SIG-M5 treated with dmso at 0.1 percent for 504 hours (cell line): ENCODE measurements around the gene LRP5.
"Not testable (repeated sequence)": the region's sequence is repeated elsewhere in the genome, so short reads cannot be mapped to it uniquely, and the experiment has no call there.

Experiments used
- DNase-seq: peaks from one replicate; lab custom pipeline; 2025; ENCODE audit not compliant: unreplicated experiment; lab: John Stamatoyannopoulos, UW

LRP5 gene

DNA sequence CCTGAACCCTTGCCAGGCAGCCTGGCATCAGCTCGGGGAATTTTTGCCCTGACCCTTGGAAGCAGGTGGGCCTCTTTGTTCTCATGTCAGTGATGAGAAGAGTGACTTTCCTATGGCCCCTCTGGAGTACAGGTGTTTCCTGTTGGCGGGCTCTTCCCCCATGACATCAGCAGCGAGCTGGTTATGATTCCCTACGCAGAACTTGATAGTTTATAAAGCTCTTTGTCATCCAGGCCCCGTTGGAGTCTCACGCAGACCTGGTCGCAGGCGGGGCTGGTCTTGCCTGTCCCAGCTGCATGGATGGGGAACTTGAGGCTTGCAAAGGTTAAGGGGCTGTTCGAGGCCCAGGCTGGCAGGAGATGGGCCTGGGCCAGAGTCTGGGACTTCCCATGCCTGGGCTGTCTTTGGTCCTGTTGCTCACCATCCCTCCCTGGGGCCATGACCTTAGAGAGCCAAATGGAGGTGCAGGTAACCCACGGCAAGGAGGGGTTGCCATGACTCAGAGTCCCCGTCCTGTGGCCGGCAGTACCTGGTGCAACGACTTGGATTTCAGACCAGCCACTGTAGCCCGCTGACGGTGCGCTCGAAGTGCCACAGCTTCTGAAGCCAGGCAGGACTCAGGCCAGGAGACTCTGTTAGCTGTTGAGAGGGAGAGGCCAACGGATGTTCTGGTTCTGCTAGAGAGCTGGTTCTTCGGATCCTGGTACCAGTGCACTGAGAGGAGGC, 102.3 kb downstream of the LRP5 start:
- DNase-seq = no peak

DNA sequence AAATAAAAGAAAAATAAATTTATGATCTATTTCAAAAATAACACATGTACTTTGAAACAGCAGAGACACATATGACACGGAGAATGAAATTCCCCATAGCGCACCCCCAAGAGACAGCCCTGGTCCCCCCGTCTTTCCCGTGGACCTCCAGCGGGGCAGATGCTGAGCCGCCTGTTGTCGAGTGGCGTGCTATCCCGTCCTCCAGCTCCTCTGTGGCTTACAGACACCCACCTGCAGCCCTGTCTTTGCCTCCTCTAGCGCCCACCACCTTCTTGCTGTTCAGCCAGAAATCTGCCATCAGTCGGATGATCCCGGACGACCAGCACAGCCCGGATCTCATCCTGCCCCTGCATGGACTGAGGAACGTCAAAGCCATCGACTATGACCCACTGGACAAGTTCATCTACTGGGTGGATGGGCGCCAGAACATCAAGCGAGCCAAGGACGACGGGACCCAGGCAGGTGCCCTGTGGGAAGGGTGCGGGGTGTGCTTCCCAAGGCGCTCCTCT, 103.7 kb downstream of the LRP5 start:
- no peak for DNase-seq

DNA sequence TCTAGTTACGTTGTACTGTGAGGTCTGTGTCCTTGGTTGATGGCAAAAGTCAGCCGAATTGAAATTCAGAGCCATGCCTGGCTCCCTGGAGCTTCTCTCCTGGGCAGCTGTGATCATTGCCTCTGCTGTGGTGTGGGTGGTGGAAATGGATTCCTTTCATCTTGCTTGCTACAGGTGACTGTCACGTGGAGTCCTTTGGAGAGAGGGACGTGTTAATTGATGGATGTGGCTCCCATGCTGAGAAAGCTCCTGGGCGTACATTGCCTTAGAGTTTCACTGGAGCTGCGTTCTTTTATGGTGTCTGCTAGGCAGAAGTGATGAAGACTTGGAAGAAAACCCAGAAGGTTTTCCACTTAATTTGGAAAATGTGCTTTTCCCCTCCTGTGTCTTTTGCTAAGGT, 106.3 kb downstream of the LRP5 start:
- no peak for DNase-seq

DNA sequence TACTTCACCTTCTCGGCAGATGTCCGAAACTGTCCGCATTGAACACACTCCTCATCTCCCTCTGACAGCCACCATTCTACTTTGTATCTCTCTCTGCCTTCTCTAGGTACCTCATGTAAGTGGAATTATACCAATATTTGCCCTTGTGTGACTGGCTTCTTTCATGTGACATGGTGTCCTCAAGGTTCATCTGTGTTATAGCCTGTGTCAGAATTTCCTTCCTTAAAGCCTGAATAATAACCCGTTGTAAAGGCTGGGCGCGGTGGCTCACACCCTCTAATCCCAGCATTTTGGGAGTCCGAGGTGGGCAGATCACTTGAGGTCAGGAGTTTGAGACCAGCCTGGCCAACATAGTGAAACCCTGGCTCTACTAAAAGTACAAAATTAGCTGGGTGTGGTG, 107.8 kb downstream of the LRP5 start:
- DNase-seq = no peak

DNA sequence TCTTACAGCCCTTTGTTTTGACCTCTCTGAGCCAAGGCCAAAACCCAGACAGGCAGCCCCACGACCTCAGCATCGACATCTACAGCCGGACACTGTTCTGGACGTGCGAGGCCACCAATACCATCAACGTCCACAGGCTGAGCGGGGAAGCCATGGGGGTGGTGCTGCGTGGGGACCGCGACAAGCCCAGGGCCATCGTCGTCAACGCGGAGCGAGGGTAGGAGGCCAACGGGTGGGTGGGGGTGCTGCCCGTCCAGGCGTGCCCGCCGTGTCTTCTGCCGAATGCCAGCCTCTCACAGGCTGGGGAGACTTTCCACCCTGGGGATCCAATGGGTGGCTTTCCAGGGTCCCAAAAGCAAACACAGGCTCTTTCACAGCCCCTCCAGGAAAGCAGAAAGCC, 111.1 kb downstream of the LRP5 start:
- no peak for DNase-seq

DNA sequence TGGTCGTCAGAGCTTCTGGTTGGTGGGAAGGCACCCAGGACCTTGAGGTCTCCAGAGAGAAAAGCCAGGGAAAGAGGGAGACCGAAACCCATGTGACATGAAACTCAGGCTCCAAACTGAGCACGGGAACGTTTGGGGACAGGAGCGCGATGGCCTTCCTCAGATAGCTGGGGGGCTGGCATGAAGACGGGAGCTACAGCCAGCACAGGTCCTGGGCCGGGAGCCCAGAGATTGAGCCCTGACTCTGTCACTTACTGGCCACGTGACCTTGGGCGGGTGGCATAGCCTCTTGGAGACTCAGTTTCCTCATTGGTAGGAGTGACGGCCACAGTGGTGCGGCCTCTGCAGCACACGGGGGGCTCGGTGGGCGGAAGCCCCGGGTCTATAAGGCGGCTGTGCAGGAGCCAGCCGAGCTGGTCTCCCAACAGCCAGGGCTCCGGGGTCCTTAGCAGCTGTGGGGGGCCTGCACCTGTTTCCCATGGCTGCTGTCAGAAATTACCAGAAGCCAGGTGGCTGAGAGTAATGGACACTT, 111.8 kb downstream of the LRP5 start:
- no peak for DNase-seq

DNA sequence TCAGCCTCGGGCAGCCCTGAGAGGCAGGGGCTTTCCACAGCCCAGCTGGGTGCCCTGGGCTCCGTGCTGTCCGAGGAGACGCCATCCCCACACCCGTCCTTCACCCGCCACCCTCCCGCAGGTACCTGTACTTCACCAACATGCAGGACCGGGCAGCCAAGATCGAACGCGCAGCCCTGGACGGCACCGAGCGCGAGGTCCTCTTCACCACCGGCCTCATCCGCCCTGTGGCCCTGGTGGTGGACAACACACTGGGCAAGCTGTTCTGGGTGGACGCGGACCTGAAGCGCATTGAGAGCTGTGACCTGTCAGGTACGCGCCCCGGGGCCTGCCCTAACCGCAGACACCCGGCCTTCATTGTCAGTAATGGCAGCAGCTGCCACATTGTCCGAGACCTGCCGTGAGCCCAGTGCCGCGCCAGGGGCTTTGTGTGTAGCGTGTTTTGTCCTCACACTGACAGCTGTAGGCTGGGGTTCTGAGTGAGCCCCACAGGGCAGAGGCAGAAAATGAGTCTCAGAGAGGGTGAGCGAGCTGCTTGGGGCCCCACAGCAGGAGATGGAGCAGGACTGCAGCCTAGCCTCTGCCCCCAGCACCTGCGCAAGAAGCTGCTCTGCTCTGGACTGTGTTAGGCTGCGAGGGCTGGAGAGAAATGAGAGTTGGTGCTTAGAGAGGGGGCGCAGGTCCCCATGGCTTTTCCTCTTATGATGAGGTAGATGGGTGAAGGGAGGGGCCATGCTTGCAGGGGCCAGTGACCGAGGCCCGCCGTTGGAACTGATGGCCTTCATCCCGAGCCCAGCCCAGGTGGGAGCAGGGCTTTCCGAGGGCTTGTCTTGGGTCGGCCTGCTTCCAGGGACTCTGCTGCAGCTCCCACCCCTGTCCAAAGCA, 112.8 kb downstream of the LRP5 start:
- no peak for DNase-seq

DNA sequence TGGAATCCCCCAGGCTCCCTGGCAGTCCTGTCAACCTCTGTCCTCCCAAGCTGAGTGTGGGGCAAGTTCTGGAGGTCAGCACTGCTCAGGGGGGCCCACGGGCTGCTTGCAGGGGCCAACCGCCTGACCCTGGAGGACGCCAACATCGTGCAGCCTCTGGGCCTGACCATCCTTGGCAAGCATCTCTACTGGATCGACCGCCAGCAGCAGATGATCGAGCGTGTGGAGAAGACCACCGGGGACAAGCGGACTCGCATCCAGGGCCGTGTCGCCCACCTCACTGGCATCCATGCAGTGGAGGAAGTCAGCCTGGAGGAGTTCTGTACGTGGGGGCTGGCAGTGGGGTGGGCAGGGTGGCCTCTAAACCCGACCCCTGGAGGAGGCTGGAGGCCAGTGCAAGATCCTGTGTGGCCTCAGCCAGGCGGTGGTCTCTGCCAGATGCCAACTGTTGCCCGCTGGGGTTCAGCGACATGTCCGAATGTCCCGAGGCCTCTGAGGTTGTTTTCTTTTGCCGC, 113.5 kb downstream of the LRP5 start:
- no peak for DNase-seq

DNA sequence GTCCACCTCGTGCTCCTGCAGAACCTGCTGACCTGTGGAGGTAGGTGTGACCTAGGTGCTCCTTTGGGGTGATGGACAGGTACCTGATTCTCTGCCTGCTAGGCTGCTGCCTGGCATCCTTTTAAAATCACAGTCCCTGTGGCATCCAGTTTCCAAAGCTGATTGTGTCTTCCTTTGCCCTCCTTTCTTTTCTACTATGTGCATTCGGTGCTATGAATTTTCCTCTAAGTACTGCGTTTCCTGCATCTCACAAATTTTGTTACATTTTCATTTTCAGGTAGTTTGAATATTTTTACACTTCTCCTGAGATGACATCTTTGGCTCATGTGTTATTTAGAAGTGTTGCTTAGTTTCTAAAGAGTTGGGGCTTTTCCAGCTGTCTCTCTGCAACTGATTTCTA, 117.3 kb downstream of the LRP5 start:
- no peak for DNase-seq

DNA sequence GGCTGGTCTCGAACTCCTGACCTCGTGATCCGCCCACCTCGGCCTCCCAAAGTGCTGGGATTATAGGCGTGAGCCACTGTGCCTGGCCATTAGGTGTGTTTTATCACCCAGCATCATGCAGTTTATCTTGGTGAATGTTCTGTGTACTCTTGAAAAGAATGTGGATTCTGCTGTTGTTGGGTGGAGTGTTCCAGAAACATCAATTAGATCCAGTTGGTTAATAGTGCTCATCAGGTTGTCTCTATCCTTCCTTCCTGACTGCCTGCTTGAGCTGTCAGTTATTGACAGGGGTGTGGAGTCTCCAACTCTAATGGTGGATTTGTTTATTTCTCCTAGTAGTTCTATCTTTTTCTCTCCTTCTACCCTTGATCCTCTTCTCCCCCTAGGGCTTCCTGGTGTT, 118.0 kb downstream of the LRP5 start:
- DNase-seq = no peak

DNA sequence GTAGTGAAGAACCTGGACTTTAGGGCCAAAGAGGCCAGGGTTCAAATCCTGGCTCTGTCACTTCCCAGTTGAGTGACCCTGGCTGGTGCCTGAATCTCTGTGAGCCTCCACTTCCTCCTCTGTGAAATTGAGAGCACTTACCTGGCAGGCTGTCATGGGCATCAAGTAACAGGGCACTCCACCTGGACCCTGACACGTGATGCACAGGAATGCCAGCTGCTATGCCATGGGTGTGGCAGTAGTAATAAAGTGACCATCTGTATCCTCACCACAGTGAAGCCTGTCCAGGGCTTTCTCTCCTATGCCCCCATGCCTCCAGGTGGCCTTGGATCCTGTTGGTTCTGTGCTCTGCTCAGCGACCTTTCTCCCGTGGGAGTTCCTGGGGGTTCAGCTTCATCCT, 118.4 kb downstream of the LRP5 start:
- DNase-seq = no peak

DNA sequence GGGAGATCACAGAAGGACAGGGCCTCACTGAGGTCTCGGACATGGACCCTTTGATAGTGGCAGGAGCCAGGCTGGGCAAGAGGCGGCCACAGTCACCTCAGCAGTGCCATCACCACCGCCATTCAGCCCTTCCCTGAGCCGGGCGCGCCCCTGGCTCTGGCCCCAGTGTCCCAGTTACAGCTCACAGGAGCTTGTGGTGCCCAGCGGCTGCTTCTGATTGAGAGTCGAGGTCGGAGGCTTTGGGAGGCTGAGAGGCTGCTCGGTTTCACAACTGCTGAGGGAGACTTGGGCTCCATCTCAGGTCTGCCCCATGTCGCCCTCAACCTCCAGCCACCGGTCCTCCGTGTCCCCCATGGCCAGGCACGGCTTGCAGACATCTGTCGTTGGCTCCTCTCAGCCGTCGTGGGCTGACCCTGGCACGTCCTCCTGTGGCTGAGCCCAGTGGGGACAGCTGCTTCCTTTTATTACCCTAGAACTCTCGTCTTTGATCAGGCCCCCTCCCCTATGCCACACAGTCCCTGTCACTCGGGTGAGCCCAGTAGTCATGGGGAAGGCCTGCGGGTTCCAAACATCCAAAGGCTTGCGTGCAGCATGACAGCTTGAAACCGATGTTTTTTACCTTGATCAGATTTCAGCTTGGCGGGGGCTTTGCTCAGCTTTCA, 119.7 kb downstream of the LRP5 start:
- no peak for DNase-seq

DNA sequence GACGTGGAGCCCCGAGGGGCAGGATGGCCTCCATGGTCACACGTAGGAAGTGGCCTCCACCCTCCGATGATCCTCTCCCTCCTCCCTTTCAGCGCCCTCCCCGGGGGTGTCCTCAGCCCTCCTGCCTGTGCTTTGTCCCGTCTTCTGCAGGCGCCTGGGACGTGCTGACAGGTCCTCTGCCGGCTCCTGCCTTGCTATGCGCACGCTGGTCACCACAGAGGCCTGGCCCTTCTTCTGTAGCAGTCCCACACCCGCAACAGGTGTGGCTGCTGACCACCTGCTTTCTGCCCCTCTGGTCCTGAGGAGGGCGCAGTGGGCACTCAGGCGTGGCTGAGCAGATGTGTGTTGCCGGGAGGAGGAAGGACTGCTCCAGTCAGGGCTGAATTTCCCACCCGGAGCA, 120.5 kb downstream of the LRP5 start:
- no peak for DNase-seq

DNA sequence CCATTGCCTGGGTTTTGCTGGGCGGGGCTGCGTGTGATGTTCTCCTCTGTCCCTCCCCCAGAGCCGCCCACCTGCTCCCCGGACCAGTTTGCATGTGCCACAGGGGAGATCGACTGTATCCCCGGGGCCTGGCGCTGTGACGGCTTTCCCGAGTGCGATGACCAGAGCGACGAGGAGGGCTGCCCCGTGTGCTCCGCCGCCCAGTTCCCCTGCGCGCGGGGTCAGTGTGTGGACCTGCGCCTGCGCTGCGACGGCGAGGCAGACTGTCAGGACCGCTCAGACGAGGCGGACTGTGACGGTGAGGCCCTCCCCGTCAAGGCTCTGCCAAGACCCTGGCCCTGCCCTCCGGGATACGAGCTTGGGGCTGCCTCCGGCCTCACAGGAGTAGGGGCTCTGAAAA, 121.2 kb downstream of the LRP5 start:
- DNase-seq = no peak

DNA sequence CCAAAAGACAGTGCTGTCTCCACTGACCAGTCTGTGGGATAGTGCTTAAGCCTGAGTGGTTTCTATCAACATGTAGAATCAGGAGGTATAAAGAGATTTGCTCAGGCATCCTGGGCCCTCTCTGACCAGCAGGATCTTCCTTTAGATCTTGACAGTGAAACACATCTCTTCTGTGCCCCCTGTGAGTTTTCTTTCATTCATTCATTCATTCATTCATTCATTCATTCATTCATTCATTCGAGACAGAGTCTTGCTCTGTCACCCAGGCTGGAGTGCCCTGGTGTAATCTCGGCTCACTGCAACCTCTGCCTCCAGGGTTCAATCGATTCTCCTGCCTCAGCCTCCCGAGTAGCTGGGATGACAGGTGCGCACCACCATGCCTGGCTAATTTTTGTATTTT, 121.8 kb downstream of the LRP5 start:
- DNase-seq = not testable (repeated sequence)

DNA sequence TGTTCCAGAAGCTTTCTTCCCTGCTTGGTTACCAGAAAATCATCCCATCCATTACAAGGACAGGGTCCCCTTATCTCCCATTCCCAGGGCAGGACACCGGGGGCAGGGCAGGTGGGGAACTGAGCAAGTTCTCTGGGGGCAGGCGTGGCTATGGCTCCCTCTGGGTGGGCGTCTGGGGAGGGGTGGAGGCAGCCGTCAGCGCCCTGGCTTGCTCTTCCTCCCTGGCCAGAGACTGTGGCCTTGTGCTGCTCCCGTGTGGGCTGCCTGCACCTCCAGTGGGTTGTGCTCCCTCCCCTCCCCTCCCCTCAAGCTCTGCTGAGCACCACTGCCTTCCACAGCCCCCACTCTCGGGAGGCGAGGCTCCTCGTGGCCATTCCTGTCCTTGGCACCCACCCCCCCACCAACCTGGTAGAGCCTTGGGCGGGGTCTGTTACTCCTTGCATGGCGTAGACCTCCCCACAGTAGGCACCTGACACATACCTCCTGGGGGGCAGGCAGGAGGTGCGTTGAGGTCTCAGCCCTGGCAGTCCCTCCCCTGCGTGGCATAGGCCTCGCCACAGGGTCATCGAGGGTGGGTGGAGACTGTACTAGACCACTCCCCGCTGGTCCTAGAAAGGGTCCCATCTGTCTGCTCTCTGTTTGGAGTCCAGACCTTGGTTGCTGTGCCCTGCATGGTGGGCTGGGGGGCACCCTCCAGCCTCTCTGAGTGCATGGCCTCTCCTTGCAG, 123.9 kb downstream of the LRP5 start:
- no peak for DNase-seq

DNA sequence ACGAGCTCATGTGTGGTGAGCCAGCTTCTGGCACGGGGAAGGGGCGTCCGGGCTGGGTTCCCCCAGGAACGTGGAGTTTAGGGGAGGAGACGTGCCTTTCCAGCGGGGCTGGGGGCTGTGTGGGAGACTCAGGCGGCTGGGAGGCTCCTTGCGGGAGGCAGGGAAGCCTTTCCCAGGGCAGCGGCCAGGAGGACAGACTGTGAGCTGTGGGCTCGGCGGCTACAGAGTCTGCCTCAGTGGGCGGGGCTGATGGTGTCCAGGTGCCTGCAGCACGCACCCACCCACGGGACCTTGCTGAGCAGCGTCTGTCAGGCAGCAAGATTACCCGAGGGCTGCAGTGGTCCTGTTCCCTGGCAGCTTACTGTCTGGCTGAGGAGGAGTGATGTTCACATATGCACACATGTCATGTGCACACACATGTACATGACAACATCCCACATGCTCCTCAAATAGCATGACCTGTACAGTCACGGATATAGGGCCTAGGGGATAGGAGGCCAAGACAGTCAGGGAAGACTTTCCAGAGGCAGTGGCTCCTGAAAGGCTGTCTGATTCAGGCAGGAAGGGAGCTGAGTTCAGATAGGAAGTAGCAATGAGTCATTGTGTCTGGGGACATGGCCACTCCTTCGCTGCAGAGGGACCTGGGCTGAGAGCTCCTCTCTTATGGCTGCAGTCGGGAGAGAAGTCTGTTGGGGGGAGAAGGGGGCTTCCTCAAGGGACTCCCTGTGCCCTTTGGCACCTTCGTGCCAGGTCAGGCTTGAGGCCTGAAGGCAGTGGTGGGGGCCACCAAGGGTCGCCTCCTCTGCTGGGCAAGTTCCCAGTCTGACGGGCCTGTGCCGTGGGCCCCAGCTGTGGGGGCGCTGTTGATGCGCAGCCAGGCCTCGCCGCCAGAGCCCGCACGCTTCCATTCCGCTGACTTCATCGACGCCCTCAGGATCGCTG, 124.9 kb downstream of the LRP5 start:
- DNase-seq = peak; percentile 27

DNA sequence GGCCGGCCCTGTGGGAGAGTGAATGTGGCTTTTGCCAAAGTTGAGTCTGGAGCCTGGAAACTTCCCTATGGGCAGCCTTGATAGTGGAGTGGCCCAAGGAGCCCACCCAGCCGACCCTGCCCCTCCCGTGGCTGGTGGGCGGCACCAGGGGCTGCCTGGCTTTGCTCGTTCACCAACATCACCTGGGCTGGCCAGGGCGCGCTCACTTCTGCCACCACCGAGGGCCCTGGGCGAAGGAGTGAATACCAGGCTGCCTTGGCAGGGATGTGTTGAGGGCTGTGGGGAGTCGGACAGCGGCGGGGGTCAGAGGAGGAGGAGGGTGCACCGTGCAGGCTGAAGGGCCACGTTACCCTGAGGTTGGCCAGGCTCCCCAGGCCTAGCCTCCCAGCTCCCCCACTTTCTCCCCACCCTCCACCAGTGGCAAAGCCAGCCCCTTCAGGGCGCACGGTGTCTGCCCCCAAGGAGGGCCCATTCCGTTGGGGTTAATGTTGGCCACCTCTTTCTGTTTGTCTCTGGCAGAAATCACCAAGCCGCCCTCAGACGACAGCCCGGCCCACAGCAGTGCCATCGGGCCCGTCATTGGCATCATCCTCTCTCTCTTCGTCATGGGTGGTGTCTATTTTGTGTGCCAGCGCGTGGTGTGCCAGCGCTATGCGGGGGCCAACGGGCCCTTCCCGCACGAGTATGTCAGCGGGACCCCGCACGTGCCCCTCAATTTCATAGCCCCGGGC, 125.7 kb downstream of the LRP5 start:
- no peak for DNase-seq
